Gastroesophageal sphincter (tissue), 3 donors: ENCODE measurements around the gene TTLL9.

ENCODE experiments used
- CTCF ChIP-seq, 4 experiments: fragments of 200-600 bp in 2 of 4; fragments of 450-650 bp in 2 of 4; sonication (generic) in 1 of 4; IDR thresholded peaks; one replicate each; pipeline ENCODE4 v1.5.1; 2017 to 2019; ENCODE audit warnings: antibody characterized with exemption in 4 of 4, mild to moderate bottlenecking in 2 of 4, moderate library complexity in 2 of 4
- EP300 ChIP-seq: sonication (generic); formaldehyde crosslinking; IDR thresholded peaks from one replicate; pipeline ENCODE4 v1.6.1; 2017; ENCODE audit warnings: antibody characterized with exemption, mild to moderate bottlenecking
- POLR2A ChIP-seq, 2 donors: fragments of 450-650 bp; IDR thresholded peaks; one replicate each; pipeline ENCODE4 v1.6.1; 2017; ENCODE audit warnings: antibody characterized with exemption in 2 of 2, mild to moderate bottlenecking in 2 of 2, moderate library complexity in 1 of 2

- TF ChIP-seq CTCF (IDR thresholded peaks at IDR 0.05) (no peak), POLR2A (IDR thresholded peaks at IDR 0.05) (no peak), EP300 (no peak)
These were observed 98.1 kb downstream of the TTLL9 start for GRCh38 chr20:31968291-31969126.
